HepG2 (cell line): ENCODE data around the gene BTRC. TPM values are rescaled to one million over a fixed set of nuclear protein-coding genes. Genes with fewer than 3 reads are reported as not detected.
"Not testable (repeated sequence)": the region's sequence is repeated elsewhere in the genome, so short reads cannot be mapped to it uniquely, and the experiment has no call there.

Experiments
- ATAC-seq: fragments of 200-7000 bp; cut with Tn5 transposase; 3 replicates; pipeline ENCODE4 v1.9.1; 2020; ENCODE audit warnings: mild to moderate bottlenecking, moderate library complexity
- BruUV-seq: library from RNA; stranded (reverse); fragments of 400-500 nt; replicated peaks from 2 replicates; lab custom pipeline; 2021; lab: Mats Ljungman, UMichigan
- CTCF ChIA-PET: fragments of 300-600 bp; formaldehyde crosslinking; extraction: SDS; loops from one replicate; lab custom pipeline; 2021; ENCODE audit warnings: low total read pairs, inconsistent platforms, low intra/inter-chr PET ratio; lab: Yijun Ruan, JAX
- POLR2A ChIA-PET: fragments of 350-600 bp; sonication (Branson Sonifier 250); formaldehyde crosslinking; loops from one replicate; lab custom pipeline; 2020; ENCODE audit warnings: antibody characterized with exemption, inconsistent platforms; lab: Yijun Ruan, JAX
- DNase-seq: peaks from one replicate; pipeline ENCODE4 v3.0.0-alpha.2; 2015; ENCODE audit warnings: low spot score
- FAIRE-seq: peaks from 3 replicates; lab custom pipeline; 2011; peaks lifted over from hg19 to GRCh38; lab: Jason Lieb, UNC
- H2AFZ ChIP-seq: one replicate; pipeline ENCODE4 v1.6.1; 2011; ENCODE audit warnings: low read length, inconsistent platforms
- H3K27ac ChIP-seq: fragments of 300-600 bp; 3 replicates; pipeline ENCODE4 v1.8.0; 2011; ENCODE audit warnings: mixed run types, mild to moderate bottlenecking, mixed read lengths, low read length, inconsistent platforms; ENCODE audit not compliant: insufficient read depth; ENCODE audit errors: extremely low read length
- H3K27me3 ChIP-seq, 2 experiments: fragments of 200-600 bp in 1 of 2; 2 replicates in 1 of 2; 3 replicates in 1 of 2; pipeline versions ENCODE4 v1.6.0 to v1.8.0; 2011; ENCODE audit warnings: low read length in 2 of 2, mild to moderate bottlenecking in 2 of 2, moderate library complexity in 2 of 2, inconsistent platforms in 1 of 2; ENCODE audit not compliant: insufficient read depth in 2 of 2, control insufficient read depth in 1 of 2
- H3K36me3 ChIP-seq, 2 experiments: fragments of 200-600 bp in 1 of 2; replicated peaks in 1 of 2; 2 replicates in 1 of 2; 3 replicates in 1 of 2; pipeline versions ENCODE4 v1.5.1 to v1.8.0; 2011; ENCODE audit warnings: low read length in 2 of 2, inconsistent platforms in 1 of 2; ENCODE audit not compliant: insufficient read depth in 2 of 2, control insufficient read depth in 1 of 2
- H3K4me1 ChIP-seq: 2 replicates; pipeline ENCODE4 v1.5.1; 2012; ENCODE audit warnings: low read length, inconsistent platforms; ENCODE audit not compliant: insufficient read depth
- H3K4me2 ChIP-seq: 2 replicates; pipeline ENCODE4 v1.6.0; 2011; ENCODE audit warnings: low read depth, low read length, inconsistent platforms
- H3K4me3 ChIP-seq, 3 experiments: fragments of 200-600 bp in 1 of 3; sonication (generic), shearing (Covaris generic) in 1 of 3; replicated peaks in 1 of 3; 2 replicates each; pipeline ENCODE4 v1.5.1; 2011 to 2016; ENCODE audit warnings: low read length in 3 of 3, inconsistent platforms in 2 of 3, low read depth in 2 of 3, mild to moderate bottlenecking in 2 of 3, control low read depth in 1 of 3, mixed read lengths in 1 of 3; ENCODE audit not compliant: insufficient read depth in 1 of 3
- H3K79me2 ChIP-seq: one replicate; pipeline ENCODE4 v1.6.1; 2011; ENCODE audit warnings: low read length, inconsistent platforms; ENCODE audit not compliant: insufficient read depth
- H3K9ac ChIP-seq: 2 replicates; pipeline ENCODE4 v1.6.0; 2011; ENCODE audit warnings: mild to moderate bottlenecking, low read depth, low read length, inconsistent platforms; ENCODE audit not compliant: insufficient read depth
- H3K9me3 ChIP-seq: 2 replicates; pipeline ENCODE4 v1.5.1; 2012; ENCODE audit warnings: mild to moderate bottlenecking, low read length
- H4K20me1 ChIP-seq: 2 replicates; pipeline ENCODE4 v1.6.0; 2011; ENCODE audit warnings: inconsistent platforms, mild to moderate bottlenecking, low read length, moderate library complexity; ENCODE audit not compliant: insufficient read depth
- AGO2 ChIP-seq: fragments of 200-400 bp; formaldehyde crosslinking; optimal IDR thresholded peaks from 2 replicates; pipeline ENCODE3; 2017; ENCODE audit warnings: mild to moderate bottlenecking, low read depth, low read length, moderate library complexity
- ATF3 ChIP-seq: sonication (generic); formaldehyde crosslinking; IDR thresholded peaks from 2 replicates; pipeline ENCODE4 v1.4.0; 2020; ENCODE audit warnings: missing genetic modification reagents
- BHLHE40 ChIP-seq: IDR thresholded peaks from 2 replicates; pipeline ENCODE4 v1.6.1; 2011; ENCODE audit warnings: low read length, improper control_type of control experiment
- CREM ChIP-seq, 2 experiments: sonication (generic) in 1 of 2; formaldehyde crosslinking in 1 of 2; IDR thresholded peaks; 2 replicates each; pipeline versions ENCODE4 v1.4.0 to v1.6.1; 2016 to 2020; ENCODE audit warnings: antibody characterized with exemption in 1 of 2, mild to moderate bottlenecking in 1 of 2, missing genetic modification reagents in 1 of 2
- NCOA1 ChIP-seq: sonication (generic); formaldehyde crosslinking; IDR thresholded peaks from 2 replicates; pipeline ENCODE4 v1.9.0; 2021; ENCODE audit warnings: missing genetic modification reagents
- ZBED4 ChIP-seq: sonication (generic); formaldehyde crosslinking; IDR thresholded peaks from 2 replicates; pipeline ENCODE4 v1.4.0; 2020; ENCODE audit warnings: missing genetic modification reagents, borderline replicate concordance
- ZNF124 ChIP-seq: sonication (generic); formaldehyde crosslinking; IDR thresholded peaks from 2 replicates; pipeline ENCODE4 v1.4.0; 2020; ENCODE audit warnings: missing genetic modification reagents
- WGBS: methylation state at CpG from one replicate; pipeline ENCODE4 v1.1.6; 2017; ENCODE audit warnings: low lambda C conversion rate; 5-methylcytosine and 5-hydroxymethylcytosine counted together
- in situ Hi-C: cut with HindIII; loops from 2 replicates; pipeline ENCODE4 v1.10.0; 2017; ENCODE audit warnings: low pct_unique_long_range_greater_than_20kb; ENCODE audit not compliant: extremely low pct_ligation_motif_present
- intact Hi-C: fragments of 100-400 bp; cut with micrococcal nuclease; formaldehyde crosslinking; loops from one replicate; pipeline ENCODE4 v1.10.0; 2022; ENCODE audit not compliant: unreplicated experiment
- polyA plus RNA-seq, 8 experiments: library from polyadenylated mRNA; depleted of rRNA in 3 of 8; stranded (reverse) in 7 of 8; unstranded in 1 of 8; fragments of >200 nt; fragmentation: Illumina TruSeq in 4 of 8; extraction: Trizol in 4 of 8; gene quantifications; 2 replicates each; pipeline versions ENCODE4 v1.2.1 to v1.2.3, GENCODE V29; 2011 to 2016; ENCODE audit warnings: low read depth in 4 of 8, missing spikeins in 1 of 8, mixed read lengths in 1 of 8; ENCODE audit not compliant: insufficient read depth in 1 of 8
- total RNA-seq, 5 experiments: library from RNA; depleted of rRNA; stranded (reverse); fragments of >200 nt; fragmentation: Illumina TruSeq; extraction: Trizol; gene quantifications; 2 replicates each; pipeline ENCODE4 v1.2.3, GENCODE V29; 2016; ENCODE audit warnings: low read depth in 1 of 5

Gene BTRC
- total and polyA plus RNA-seq, 2 of the 13 experiments (the other 11 are each of a cell fraction or from before 2014, with no cell fraction given) = 12.0 to 14.4 TPM

- H3K27me3 ChIP-seq = no peaks in the 10 kb centered on the region
- no peaks in the 10 kb centered on the region for H3K36me3 ChIP-seq
- no peaks in the 10 kb centered on the region for H3K9me3 ChIP-seq
- no peaks in the 10 kb centered on the region for H3K4me1 ChIP-seq
- intact Hi-C loops = no loop called here
- no peak overlapping the region for H3K27ac ChIP-seq
- H3K4me3 ChIP-seq = no peak overlapping the region
- POLR2A ChIA-PET = no interaction called here
- H2AFZ ChIP-seq = no peak overlapping the region
- FAIRE-seq = no peak
- in situ Hi-C loops = no loop called here
- CTCF ChIA-PET = no interaction called here
- H4K20me1 ChIP-seq = no peaks in the 10 kb centered on the region; the same call in 1 of the 2 replicates
- 95% methylated on average over 3 of the region's 3 CpGs for WGBS
- H3K4me2 ChIP-seq = no peak overlapping the region
- TF ChIP-seq ZBED4 (CRISPR knock-in tag) = no peak
- TF ChIP-seq NCOA1 (CRISPR knock-in tag) = no peak
- no peak for TF ChIP-seq ATF3 (CRISPR knock-in tag)
- TF ChIP-seq BHLHE40 = no peak
- no peak for TF ChIP-seq ZNF124 (CRISPR knock-in tag)
- TF ChIP-seq CREM (IDR thresholded peaks at IDR 0.05) = no peak
- TF ChIP-seq CREM (CRISPR knock-in tag; IDR thresholded peaks at IDR 0.05) = no peak
- TF ChIP-seq AGO2 = no peak
- BruUV-seq = no TSS peak
- no peak for ATAC-seq
- H3K79me2 ChIP-seq = peaks cover 2% of the 10 kb centered on the region
- no peak for DNase-seq
- H3K9ac ChIP-seq = no peak overlapping the region
These were observed 61.9 kb downstream of the BTRC start for GRCh38 chr10:101415884-101416283.

DNA sequence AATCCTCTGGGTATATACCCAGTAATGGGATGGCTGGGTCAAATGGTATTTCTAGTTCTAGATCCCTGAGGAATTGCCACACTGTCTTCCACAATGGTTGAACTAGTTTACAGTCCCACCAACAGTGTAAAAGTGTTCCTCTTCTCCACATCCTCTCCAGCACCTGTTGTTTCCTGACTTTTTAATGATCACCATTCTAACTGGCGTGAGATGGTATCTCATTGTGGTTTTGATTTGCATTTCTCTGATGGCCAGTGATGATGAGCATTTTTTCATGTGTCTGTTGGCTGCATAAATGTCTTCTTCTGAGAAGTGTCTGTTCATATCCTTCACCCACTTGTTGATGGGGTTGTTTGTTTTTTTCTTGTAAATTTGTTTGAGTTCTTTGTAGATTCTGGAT lies 68.0 kb downstream of the BTRC start:
- H3K27ac ChIP-seq, H3K9me3 ChIP-seq, H2AFZ ChIP-seq, CTCF ChIA-PET, H3K27me3 ChIP-seq, in situ Hi-C loops, H3K9ac ChIP-seq, ATAC-seq, H4K20me1 ChIP-seq, DNase-seq, H3K4me3 ChIP-seq, H3K4me2 ChIP-seq, FAIRE-seq, POLR2A ChIA-PET, H3K36me3 ChIP-seq, BruUV-seq, intact Hi-C loops, H3K4me1 ChIP-seq, H3K79me2 ChIP-seq: not testable (repeated sequence)
- WGBS = 74% methylated on average over 1 of the region's 1 CpG
